Posterior vena cava (tissue), 2 donors: ENCODE results near the gene ACTR1B. TPM values are rescaled to one million over a fixed set of nuclear protein-coding genes. Genes with fewer than 3 reads are reported as not detected.
"Not testable (repeated sequence)": the region's sequence is repeated elsewhere in the genome, so short reads cannot be mapped to it uniquely, and the experiment has no call there.

Experiments used
- DNase-seq: peaks from one replicate; pipeline ENCODE4 v3.0.0-alpha.2; 2020; ENCODE audit warnings: low spot score
- intact Hi-C, 2 donors: fragments of 100-400 bp; cut with DNase I; formaldehyde crosslinking; loops; one replicate each; pipeline versions ENCODE4 v1.14.1 to v1.14.2; 2022 to 2023
- total RNA-seq, 2 donors: library from RNA; stranded (reverse); fragmentation: NEBNext Ultra II Directional; extraction: Animal tissue kit (Norgen Biotek cat#: 25700); gene quantifications; one replicate each; pipeline ENCODE4 v1.2.1, GENCODE V29; 2021
- donor health status: DM: yes; HTN: yes; CAD: no.
- donor health status: DM: yes; HTN: yes; CAD: no.

Gene ACTR1B
- total RNA-seq, 2 donors from 2014 or later = 45.3 to 61.1 TPM

DNA sequence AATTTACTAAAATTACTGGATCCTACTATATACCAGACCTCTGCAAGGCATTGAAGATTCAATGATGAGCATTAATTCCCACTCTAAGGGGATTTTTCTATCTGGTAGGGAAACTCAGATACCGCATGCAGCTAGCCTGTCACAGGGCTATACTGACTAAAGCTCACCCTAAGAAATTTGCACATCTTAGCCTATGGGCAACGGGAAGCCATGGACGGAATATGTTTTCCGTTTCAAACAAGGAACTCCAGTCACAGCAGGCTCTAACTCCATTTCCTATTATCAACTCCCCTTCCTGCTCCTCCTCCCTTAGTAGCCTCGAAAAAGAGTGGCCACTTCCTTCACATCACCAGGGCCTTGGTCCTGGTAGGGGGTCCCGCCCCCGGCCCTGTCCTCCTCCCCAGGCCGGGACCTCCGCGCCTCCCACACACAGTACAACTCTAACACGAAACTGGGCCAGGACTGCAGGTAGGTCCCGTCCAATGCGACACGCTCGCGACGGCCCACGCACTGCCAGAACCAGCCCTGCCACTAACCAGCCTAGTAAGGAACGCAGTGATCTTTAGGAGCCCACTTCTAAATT, 18.6 kb downstream of the ACTR1B start:
- intact Hi-C loops = no loop called here

DNA sequence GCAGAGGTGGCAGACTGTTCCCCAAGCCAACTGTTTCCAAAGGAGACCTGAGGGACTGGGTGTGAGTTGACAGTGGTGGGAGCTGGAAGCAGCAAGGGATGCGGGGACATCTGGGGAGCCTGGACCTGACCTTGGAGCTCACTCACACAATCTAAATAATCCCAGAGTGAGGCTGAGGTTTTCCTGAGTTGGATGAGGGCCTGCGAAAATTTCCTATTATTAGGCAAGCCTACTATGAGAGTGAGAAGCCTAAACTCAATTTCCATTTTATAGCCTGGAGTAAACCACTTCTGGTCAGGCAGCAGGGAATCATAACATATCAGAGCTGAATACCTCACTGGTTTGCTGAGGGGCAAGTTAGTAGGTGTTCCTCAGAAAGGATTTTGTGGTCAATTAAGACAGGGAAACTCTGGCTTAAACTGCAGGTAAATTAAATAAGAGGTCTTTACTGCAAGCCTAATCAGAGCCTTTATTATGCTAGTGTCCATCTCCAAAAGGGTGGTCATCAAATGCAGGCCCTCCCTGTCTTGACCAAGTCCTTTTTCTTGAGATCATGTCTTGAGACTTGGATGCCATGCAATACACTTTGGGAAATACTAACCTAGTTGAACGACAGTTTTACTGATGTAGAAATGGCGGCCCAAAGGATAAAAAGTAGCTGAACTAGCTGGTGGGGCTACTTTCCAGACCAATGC, 19.7 kb downstream of the ACTR1B start:
- DNase-seq = no peak

More for the DNA sequence above, 18.6 kb downstream of the ACTR1B start:
- no peak for DNase-seq

DNA sequence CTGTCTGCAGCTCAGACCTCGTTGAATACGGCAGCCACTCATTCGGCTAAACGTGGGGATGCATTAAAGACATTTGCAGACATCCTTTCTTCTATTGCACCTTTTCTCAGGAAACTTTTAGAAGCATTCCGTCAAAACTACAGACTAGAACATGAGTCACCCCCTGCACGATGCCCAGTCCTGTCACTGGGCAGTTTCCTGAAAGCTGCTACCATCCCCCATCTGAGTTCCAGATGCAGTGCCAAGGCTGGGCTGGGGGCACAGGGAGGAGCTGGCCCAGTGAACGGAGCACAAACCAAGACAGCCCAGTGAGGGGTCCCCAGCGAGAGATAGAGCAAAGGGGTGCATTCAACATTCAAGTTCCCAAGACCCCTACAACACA, 37.8 kb downstream of the ACTR1B start:
- DNase-seq, intact Hi-C loops: not testable (repeated sequence)

More for the DNA sequence above, 19.7 kb downstream of the ACTR1B start:
- intact Hi-C loops = no loop called here

DNA sequence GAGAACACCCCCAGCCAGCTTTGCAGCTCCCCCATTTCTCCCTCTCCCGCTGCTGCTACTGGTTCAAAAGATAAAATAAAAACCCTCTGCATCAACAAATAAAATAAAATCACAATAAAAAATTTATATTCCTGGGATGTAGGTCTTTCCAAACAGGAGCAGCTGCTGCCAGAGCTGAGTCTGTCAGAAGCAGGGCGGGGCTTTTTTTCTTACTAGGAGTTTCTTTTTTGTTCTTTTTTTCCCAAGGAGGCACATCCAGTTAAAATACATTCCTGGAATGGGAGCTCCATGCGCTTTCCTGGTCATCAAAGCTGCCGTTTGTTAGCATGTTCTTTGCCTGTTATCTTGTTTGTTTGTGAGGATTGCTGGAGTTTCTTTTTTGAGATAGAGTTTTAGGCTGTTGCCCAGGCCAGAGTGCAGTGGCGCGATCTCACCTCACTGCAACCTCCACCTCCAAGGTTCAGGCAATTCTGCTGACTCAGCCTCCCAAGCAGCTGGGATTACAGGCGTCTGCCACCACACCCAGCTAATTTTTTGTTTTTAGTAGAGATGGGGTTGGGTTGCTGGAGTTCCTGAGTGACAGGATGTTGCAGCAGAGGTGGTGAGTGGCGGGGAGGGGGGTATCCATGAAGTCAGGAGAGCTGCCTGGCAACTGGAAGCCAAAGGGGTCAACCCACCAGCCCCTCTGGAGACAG, 38.3 kb downstream of the ACTR1B start:
- DNase-seq, intact Hi-C loops: not testable (repeated sequence)

DNA sequence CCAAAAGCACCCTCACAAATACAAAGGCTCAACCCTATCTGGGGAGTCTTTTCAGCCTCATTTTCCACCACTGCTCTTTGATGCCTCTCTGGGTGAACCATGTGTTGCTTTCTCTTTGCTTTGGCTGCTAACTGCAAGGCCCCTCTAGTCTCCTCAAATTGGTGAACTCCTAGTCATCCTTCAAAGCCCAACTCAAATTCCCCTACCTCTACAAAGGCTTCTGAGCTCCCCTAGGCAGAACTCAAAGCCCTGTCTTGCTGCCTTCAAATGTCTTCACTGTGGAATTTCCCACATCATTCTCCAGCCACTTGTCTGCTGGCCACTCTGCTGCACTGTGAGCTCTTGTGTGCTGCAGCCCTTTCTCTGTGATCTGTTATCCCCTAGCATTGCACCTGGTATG, 40.9 kb downstream of the ACTR1B start:
- DNase-seq, intact Hi-C loops: not testable (repeated sequence)

DNA sequence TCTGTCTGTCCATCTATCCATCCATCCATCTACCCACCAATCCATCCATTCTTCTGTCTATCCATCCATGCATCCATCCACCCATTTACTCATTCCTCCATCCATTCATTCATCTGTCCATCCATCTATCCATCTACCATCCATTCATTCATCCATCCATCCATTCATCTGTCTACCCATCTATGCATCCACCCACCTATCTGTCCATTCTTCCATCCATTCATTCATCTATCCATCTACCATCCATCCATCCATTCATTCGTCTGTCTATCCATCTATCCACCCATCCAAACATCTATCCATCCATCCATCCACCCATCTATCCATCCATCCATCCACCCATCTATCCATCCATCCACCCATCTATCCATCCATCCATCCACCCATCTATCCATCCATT, 43.4 kb downstream of the ACTR1B start:
- intact Hi-C loops, DNase-seq: not testable (repeated sequence)

DNA sequence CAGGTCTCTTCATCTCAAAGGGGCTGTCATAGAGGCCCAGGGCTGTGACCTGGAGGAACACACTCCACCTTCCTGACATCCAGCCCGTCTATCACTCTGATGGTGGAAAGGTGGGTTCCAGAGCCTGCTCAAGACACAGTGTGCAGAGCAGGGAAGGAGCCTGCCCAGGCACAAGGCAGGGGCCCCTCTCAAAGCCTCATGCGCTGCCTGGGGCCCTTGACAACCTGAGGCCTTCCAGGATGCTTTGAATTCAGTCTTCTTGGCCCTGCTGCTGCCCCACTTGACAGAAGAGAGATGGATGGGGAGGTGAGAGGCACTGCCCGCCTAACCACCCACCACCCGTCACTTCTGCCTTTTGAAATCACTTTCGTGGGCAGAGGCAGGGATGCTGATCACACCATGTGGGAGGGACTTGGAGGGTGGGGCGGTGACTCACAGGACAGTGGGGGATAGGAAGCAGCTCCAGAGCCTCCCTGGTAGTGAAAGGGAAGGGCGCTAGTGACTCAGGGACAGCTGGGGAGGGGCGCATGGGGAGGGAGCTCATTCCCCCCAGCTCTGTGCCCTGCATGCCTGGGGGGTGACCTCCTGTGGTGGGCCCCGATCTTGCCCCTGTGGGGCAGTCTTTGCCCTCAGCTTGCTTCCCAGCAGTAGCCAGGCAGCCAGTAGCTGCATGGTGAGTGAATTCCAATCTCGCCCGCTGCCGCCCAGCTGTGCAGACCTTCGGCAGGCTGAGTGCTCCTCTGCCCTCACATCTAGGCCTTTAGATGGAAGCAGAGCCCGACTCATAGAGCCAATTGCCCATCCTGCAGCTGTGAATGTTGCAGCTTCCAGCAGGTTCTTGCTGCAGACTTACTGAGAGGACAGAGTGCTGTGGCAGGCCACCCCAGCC, 44.7 kb downstream of the ACTR1B start:
- DNase-seq, intact Hi-C loops: not testable (repeated sequence)

DNA sequence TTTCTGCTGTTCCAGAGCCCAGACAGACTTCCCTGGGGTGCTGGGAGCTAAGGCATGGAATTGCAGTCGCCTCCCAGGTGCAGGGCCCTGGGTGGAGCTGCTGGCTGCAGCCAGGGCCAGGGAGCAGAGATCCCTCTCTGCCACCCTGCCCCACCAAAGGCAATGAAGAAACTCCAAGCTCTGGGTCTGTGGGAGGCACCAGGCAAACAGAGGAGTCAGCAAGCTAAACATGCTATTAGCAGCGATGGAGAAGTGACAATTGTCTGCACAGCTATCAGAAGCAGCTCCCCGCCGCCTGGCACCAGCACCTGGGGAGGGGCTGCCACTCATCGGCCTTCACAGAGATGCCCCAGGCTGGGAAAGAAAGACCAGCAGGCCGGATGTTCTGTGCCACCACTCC, 45.9 kb downstream of the ACTR1B start:
- no peak for DNase-seq
- intact Hi-C loops = no loop called here

DNA sequence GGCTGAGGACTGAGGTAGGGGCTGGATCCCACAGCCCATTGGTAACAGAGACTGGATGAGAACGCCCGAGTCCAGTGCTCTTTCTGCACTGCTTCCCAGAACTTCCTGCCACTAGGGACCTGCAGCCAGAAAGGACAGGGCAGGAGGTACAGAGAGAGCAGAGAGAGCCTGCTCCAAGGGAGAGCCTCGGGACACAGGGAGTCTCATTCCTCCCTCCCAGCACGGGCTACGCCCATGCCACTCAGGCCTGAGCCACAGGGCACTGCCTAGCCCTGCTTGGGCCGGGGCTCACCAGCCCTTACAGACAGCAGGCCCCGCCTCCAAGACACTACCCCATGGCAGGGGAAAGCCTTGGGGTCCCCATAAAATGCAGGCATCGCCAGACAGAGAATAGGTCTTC, 48.1 kb downstream of the ACTR1B start:
- intact Hi-C loops, DNase-seq: not testable (repeated sequence)

DNA sequence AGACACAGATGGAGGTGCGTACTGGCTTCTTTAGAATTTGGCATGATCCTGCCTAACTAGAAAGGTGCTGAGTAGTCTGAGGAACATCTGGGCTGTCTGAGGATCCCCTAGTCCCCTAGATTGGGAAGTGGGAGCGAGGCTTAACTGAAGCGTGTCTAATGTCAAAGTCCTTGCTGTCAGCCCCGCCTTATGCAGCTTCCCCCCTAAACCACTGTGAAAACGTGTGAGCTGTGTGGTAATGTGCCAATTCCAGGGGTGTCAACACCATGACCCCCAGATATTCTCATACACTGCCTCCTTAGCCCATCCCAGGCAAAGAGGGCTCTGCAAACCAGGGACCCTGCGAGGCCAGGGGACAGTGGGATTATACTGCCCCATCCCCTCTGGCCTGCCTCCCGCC, 51.9 kb downstream of the ACTR1B start:
- intact Hi-C loops, DNase-seq: not testable (repeated sequence)

DNA sequence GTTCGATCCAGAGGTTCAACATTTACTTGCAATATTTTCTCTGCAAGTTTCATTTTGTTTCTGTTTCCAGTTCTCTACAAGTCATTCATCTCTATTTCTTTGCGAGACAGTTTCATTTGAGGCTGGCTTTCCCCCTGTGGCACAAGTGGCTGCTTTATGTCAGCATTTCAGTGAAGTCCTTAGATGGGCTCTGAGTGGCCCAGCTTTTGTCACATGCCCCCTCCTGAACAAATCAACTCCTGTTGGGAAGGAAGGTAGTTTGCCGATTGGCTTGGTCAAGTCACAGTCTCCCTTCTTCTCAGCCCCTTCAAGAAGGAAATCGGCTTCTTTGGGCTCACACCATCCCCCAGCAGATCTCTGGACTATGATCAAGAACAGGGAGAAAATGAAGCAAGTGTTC, 55.1 kb downstream of the ACTR1B start:
- DNase-seq, intact Hi-C loops: not testable (repeated sequence)

Other genes with a start within 250 kb of the ACTR1B start
- 10 to 100 TPM; 24.3 to 25.9 TPM for gene ANKRD36B, start 74.2 kb downstream of the ACTR1B start, total RNA-seq
- gene COX5B, start 18.0 kb downstream of the ACTR1B start, total RNA-seq = 100 to 1,000 TPM; 141 to 174 TPM
- gene C2orf92, start 5.7 kb upstream of the ACTR1B start, total RNA-seq = 1 to 10 TPM; 5.1 to 7.1 TPM
- gene ZAP70, start 49.5 kb upstream of the ACTR1B start, total RNA-seq = 1 to 10 TPM; 2.4 to 2.8 TPM